RPMI8226 (cell line): ENCODE measurements around the gene LOC128125822.

Experiments used
- DNase-seq: peaks from one replicate; pipeline ENCODE4 v3.0.0-alpha.2; 2015

LOC128125822 gene

DNA sequence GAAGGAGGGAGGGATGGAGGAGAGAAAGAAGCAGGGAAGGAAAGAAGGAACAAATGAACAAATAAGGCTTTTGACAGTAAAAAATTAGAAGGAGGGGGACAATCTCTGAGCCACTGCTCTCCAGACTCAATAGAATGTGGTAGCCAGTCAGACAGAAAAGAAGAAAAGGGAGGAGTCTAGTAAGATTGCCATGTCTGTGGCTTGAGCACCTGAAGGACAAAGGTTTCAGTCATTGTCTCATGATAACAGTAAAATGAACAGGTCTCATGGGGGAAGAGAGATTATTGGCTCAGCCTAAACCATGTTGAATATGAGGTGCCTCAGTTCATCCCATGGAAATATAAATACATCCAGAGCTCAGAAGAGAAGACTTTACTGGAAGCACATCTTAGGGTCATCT, 14.0 kb upstream of the LOC128125822 start:
- DNase-seq: no peak

GRCh38 chr6:63560801-63561287, 11.4 kb upstream of the LOC128125822 start:
- DNase-seq: no peak

DNA sequence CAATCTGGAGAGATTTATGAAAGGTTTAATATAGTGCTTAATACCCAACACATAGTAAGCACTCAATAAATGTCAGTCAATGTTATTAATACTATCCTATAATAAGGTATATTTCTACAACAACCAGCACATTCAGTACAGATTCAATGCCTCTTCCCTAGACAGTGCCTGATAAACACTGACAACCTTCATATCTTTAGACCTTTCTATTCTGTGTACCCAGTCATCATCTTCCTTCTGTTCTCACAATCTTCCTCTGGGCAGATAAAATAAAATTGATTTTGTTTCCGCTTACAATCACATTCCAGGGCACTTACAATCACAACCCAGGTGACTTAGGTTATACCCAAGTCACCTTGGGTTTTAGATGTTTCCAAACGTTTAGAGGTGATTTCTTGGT, 11.0 kb upstream of the LOC128125822 start:
- DNase-seq: no peak

GRCh38 chr6:63563235-63563634, 9.0 kb upstream of the LOC128125822 start:
- no peak for DNase-seq

- DNase-seq: no peak
These were observed 7.1 kb upstream of the LOC128125822 start for GRCh38 chr6:63565058-63565726.

DNA sequence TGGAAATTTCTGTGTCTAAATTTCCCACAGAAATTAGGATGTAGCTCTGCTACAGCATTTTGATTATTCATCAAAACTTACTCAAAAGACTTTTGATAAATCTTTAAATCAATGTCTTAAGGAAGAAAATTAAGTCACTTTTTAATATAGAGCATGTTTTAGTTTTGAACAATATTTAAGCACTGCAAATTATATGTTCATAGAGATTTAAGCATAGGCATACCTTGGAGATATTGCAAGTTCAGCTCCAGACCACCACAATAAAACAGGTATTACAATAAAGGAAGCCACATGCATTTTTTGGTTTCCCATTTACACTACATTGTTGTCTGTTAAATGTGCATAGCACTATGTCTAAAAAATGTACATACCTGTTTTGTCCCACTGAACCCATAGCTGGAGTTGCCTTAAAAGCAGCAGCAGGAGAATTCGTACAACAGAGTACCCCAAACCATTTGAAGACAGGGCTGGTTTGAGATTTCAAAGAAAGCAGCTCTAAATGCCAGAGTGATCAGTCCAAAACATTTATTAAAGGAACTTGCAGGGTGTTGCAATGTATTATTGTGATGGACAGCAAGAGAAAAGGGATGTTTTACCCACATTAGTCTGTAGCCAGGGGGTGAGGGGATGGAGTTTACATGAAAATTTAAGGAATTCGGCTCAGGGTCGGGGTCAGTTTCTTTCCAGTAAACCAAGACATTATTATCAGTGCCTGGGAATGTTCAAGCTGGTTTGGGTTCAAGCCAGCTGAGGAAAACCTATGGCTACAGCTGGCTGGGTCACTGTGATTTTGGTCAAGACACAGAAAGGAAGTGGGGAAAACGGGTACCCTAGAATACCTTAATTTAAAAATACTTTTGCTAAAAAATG, 6.3 kb upstream of the LOC128125822 start:
- no peak for DNase-seq

GRCh38 chr6:63567966-63568365, 4.3 kb upstream of the LOC128125822 start:
- DNase-seq: no peak

- DNase-seq: no peak
These were observed 778 bp upstream of the LOC128125822 start for GRCh38 chr6:63571361-63572043.

DNA sequence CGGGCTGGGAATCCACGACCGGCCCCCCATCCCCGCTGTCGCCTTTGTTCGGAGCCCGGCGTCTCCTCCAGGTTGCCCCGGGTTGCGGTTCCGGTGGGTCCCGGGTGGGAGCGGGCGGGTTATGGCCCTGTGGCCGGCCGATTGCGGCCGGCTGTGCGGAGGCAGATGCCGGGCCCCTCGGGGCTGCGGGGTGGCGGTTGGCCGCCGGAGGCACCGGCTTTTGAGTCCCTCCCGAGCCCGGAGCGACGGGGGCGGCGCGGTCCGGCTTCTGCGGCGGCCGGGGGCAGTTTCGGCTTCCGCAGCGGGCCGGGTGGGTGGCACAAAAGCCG, 431 bp downstream of the LOC128125822 start:
- DNase-seq: no peak

- DNase-seq: peak; percentile 84
These were observed 1.0 kb downstream of the LOC128125822 start for GRCh38 chr6:63573076-63573898.

GRCh38 chr6:63573899-63574553, 1.7 kb downstream of the LOC128125822 start:
- peak; percentile 68 for DNase-seq

DNA sequence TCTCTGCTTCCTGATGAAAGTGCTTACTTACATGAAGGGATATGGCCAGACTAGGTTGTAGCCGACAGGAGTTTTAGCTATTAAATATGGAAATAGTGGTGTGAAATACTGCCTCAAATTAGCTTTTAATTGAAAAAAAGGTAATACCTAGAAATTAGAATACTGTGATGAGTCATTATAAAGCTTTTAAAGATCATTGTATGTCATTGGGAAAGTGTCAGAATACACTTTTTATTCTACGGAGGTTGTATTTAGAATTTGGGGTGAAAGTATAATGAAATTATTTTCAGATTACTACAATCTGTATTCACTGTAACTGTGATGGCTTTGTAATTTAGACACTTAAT, 2.2 kb downstream of the LOC128125822 start:
- no peak for DNase-seq

DNA sequence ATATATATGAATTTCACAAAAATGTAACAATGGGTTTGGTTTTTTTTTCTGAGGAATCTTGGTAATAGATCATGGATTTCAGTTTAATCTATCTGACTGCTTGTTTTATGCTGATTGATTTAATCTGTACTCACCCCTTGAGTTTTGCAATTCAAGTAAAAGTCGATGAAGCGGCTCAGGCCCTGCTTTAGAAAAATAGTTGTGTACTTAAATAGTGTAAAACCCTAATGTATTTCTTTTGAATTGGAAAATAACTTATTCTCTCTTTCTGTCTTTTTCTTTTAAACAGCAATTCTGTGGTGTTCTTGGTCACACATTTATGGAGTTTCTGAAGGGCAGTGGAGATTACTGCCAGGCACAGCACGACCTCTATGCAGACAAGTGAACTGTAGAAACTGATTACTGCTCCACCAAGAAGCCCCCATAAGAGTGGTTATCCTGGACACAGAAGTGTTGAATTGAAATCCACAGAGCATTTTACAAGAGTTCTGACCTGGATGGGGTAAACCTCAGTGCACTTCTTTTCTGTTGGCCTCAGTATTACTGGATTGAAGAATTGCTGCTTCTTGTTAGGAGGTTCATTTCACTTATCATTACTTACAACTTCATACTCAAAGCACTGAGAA, 4.0 kb downstream of the LOC128125822 start:
- no peak for DNase-seq

DNA sequence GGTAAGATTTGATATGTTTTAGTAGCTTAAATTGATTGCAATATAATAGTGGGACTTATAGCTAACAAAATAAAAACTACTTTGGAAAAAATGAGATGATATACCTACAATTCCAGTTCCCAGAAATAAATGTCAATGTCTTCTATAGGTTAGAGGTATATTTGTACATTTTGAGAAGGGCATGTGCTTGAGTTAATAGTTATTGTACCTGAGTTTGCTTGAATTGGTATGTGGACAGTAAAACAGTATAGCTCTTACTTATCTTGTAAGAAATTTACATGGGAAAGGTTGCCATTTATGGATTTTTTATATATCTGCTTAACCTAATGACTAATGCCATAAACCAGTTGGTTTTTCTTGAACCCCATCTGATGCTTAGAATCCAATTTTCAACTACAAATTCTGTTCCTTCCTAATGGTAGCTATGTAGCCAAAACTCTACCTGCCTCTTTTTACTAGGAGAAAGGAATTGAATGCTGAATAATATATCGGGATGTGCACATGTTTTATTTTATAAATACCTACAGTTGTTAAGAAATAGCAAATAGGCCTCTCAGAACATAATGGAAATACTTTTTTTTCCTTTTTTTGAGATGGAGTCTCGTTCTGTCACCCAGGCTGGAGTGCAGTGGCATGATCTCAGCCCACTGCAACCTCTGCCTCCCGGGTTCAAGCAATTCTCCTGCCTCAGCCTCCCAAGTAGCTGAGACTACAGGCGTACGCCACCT, 4.9 kb downstream of the LOC128125822 start:
- no peak for DNase-seq

GRCh38 chr6:63578757-63579156, 6.5 kb downstream of the LOC128125822 start:
- no peak for DNase-seq

DNA sequence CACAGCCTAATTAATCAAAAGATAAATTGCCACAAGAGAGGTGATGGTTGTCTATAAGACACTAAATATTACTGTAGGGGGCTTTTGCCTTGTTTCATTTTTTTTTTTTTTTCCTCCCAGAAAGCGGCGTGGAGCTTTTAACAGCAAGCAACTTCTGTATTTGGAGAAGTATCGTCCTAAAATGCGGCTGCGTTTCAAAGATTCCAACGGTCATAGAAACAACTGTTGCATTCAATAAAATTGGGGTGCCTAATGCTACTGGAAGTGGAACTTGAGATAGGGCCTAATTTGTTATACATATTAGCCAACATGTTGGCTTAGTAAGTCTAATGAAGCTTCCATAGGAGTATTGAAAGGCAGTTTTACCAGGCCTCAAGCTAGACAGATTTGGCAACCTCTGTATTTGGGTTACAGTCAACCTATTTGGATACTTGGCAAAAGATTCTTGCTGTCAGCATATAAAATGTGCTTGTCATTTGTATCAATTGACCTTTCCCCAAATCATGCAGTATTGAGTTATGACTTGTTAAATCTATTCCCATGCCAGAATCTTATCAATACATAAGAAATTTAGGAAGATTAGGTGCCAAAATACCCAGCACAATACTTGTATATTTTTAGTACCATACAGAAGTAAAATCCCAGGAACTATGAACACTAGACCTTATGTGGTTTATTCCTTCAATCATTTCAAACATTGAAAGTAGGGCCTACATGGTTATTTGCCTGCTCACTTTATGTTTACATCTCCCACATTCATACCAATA, 7.8 kb downstream of the LOC128125822 start:
- no peak for DNase-seq

- DNase-seq: no peak
These were observed 8.4 kb downstream of the LOC128125822 start for GRCh38 chr6:63580704-63580961.

- DNase-seq: no peak
These were observed 9.2 kb downstream of the LOC128125822 start for GRCh38 chr6:63581355-63582013.

- no peak for DNase-seq
These were observed 10.4 kb downstream of the LOC128125822 start for GRCh38 chr6:63582579-63583231.

GRCh38 chr6:63584125-63584514, 11.8 kb downstream of the LOC128125822 start:
- DNase-seq: no peak
